ENCODE results near the gene RTN3. TPM values are rescaled to one million over a fixed set of nuclear protein-coding genes. Genes with fewer than 3 reads are reported as not detected.

Gene RTN3
- total RNA-seq, 4 donors from 2014 or later = 78.4 to 115 (median 94.2) TPM

DNA sequence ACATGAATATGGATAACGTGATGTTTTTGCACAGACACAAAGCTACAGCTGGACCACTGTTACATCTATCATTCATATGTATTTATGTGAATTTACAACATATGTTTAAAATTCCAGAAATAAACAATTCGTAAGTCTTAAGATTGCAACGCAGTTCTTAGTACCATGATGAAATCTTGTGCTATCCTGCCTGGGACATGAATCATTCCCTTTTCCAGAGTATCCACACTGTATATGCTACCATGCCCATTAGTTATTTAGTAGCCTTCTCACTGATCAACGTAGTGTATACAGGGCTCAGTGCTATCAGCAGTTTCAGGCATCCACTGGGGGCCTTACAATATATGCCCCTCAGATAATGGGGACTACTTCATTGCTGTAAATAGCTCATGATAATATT, 14.4 kb upstream of the RTN3 start:
- H3K9me3 ChIP-seq = no peaks in the 10 kb centered on the region
- TF ChIP-seq POLR2AphosphoS5 (IDR thresholded peaks at IDR 0.05) (peak; percentile 57), POLR2A (IDR thresholded peaks at IDR 0.05) (no peak)
- H3K27ac ChIP-seq = peak overlapping the region in 3 of 4 donors; percentile 57 to 100 (median 99)
- peaks cover 0 to 88% (median 58%) of the 10 kb centered on the region in 3 donors for H3K4me1 ChIP-seq
- 42 to 45% methylated on average over 4 of the region's 4 CpGs for WGBS, 2 donors (ENCODE audit: low coverage in 1 of 2)
- H3K27me3 ChIP-seq = no peaks in the 10 kb centered on the region
- no peak for ATAC-seq
- H3K4me3 ChIP-seq = no peak overlapping the region
- H3K36me3 ChIP-seq = no peaks in the 10 kb centered on the region

DNA sequence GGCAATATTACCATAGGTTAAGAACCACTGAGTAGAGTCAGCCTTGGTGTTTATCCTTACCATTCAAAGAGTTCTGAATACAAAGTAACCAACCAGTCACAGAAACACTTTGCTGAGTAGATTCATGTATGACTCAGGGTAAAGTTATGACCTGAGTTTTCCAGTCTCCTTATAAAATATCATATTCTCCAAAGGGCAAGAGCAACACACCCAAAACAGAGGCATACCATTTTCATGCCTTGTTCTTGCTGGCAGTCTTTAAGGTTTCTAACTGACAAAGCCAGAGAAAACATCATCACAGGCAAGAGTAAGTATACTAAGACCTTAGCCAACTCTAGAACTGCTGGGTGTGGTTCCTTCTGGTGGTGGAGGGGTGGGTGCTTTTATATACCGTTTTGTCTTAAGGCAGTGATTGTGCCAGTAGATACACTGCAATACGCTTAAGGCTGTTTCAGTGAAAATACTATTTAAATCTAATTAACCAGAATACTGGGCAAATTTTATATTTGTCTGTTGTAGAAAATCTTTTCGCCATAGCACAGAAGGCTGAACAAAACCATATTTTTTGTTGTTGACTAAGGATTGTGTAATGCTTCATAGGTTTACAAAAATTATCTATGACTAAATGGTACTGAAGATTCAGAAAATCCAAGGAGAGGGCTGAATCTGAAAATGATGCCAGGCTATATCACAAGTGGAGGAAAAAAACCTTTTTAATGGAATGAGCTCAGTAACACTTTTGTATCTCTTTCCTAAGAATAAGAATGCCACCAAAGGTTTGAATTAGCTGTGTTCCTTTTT, 13.1 kb upstream of the RTN3 start:
- ATAC-seq = no peak
- peaks cover 0 to 79% (median 48%) of the 10 kb centered on the region in 3 donors for H3K4me1 ChIP-seq

DNA sequence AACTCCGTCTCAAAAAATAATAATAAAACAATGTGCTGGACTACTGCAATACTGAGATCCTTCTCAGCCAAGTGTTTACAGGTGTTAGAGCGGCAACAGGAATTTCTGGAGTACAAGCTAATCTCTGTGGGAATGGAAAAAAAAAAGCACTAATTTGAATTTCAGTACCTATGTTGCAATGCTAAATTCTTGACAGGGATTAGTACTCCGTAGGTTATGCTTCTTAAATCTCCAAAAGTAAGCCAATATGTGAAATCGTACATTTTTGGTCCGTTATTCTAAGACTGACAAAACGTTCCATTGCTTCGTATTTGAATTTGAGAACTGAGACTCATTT, 11.2 kb upstream of the RTN3 start:
- H3K27me3 ChIP-seq = no peaks in the 10 kb centered on the region
- H3K9me3 ChIP-seq = no peaks in the 10 kb centered on the region
- no peak for ATAC-seq
- peak overlapping the region; percentile 98 to 100 (median 99) for H3K27ac ChIP-seq
- H3K36me3 ChIP-seq = no peaks in the 10 kb centered on the region
- peaks cover 0 to 60% (median 37%) of the 10 kb centered on the region in 3 donors for H3K4me1 ChIP-seq
- H3K4me3 ChIP-seq = peak overlapping the region; percentile 73 to 86
- 6 to 13% methylated on average over 6 to 7 of the region's 7 CpGs for WGBS, 2 donors (ENCODE audit: low coverage in 1 of 2)
- TF ChIP-seq POLR2AphosphoS5 (IDR thresholded peaks at IDR 0.05) (no peak), EP300 (IDR thresholded peaks at IDR 0.05) (no peak), POLR2A (IDR thresholded peaks at IDR 0.05) (no peak)
- TF ChIP-seq, protein P1, sequence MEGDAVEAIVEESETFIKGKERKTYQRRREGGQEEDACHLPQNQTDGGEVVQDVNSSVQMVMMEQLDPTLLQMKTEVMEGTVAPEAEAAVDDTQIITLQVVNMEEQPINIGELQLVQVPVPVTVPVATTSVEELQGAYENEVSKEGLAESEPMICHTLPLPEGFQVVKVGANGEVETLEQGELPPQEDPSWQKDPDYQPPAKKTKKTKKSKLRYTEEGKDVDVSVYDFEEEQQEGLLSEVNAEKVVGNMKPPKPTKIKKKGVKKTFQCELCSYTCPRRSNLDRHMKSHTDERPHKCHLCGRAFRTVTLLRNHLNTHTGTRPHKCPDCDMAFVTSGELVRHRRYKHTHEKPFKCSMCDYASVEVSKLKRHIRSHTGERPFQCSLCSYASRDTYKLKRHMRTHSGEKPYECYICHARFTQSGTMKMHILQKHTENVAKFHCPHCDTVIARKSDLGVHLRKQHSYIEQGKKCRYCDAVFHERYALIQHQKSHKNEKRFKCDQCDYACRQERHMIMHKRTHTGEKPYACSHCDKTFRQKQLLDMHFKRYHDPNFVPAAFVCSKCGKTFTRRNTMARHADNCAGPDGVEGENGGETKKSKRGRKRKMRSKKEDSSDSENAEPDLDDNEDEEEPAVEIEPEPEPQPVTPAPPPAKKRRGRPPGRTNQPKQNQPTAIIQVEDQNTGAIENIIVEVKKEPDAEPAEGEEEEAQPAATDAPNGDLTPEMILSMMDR (IDR thresholded peaks at IDR 0.05) = no peak

More for the DNA sequence above, 13.1 kb upstream of the RTN3 start:
- TF ChIP-seq POLR2A (IDR thresholded peaks at IDR 0.05) (no peak), POLR2AphosphoS5 (IDR thresholded peaks at IDR 0.05) (peak; percentile 73), EP300 (IDR thresholded peaks at IDR 0.05) (no peak)
- TF ChIP-seq, protein P1 (IDR thresholded peaks at IDR 0.05) = no peak
- no peaks in the 10 kb centered on the region for H3K27me3 ChIP-seq
- H3K36me3 ChIP-seq = no peaks in the 10 kb centered on the region
- 35 to 42% methylated on average over 3 of the region's 3 CpGs for WGBS, 2 donors (ENCODE audit: low coverage in 1 of 2)
- H3K27ac ChIP-seq = peak overlapping the region; percentile 40 to 100 (median 86)
- no peak overlapping the region for H3K4me3 ChIP-seq
- no peaks in the 10 kb centered on the region for H3K9me3 ChIP-seq

DNA sequence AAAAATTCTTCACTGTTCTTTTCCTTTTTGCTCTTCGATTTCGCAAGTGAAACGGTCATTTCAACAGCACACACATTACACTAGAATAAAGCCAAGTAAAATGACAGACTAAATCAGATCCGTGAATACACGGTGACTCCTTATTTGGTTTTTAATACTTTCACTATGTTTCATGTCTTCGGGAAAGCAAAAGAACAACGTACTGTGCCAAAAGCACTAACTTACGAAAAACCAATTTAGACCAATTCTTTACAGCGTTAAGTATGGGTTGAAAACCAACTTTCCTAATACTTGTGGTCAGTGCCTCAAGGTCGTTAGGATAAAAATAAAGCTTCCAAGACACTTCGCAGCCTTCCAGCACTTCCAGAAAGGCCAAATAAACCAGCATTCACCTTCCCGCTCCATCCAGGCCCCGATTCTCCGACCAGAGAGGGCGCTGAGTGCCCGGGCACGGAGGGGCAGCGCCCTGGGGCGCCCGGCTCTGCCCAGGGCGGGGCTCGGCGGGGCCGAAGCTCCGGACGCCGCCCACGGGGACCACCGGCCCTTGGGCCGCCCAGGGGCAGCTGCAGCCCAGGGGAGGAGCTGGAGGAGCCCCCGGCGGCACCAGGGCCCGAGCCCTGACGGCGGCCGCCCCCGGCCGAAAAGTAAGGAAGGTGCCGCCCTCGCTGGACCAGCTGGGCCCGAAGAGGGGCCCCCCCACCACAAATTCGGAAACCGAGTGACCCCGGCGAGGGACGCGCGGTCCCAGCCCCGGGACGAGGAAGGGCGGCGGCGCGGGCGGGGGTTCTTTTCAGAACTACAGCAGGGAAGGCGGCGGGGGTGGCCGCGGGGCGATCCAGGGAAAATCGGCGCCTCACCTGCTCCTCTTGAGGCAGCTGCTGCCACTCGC, 10.6 kb upstream of the RTN3 start:
- TF ChIP-seq, protein P1 (IDR thresholded peaks at IDR 0.05) = peak in 2 of 4 experiments; percentile 24 to 66
- TF ChIP-seq POLR2AphosphoS5 (IDR thresholded peaks at IDR 0.05) (peak; percentile 75), EP300 (IDR thresholded peaks at IDR 0.05) (no peak)
- 1% methylated on average over 11 to 14 of the region's 63 CpGs for WGBS, 2 donors (ENCODE audit: low coverage in 1 of 2)
- no peaks in the 10 kb centered on the region for H3K36me3 ChIP-seq
- H3K9me3 ChIP-seq = no peaks in the 10 kb centered on the region
- peak; percentile 38 for ATAC-seq
- peaks cover 0 to 54% (median 37%) of the 10 kb centered on the region in 3 donors for H3K4me1 ChIP-seq
- no peaks in the 10 kb centered on the region for H3K27me3 ChIP-seq
- H3K4me3 ChIP-seq = peak overlapping the region; percentile 73 to 86
- H3K27ac ChIP-seq = peak overlapping the region; percentile 98 to 100 (median 99)

All from gastroesophageal sphincter (tissue), 4 donors.